ENCODE results near the gene COG3.

GRCh38 chr13:45439008-45439407 is 25.7 kb upstream of the COG3 start:
- TF ChIP-seq CTCF (IDR thresholded peaks at IDR 0.05; ENCODE audit: poor library complexity) (no peak), EZH2 (IDR thresholded peaks at IDR 0.05; ENCODE audit: borderline replicate concordance) (no peak), EZH2phosphoT487 (IDR thresholded peaks at IDR 0.05; ENCODE audit: low read depth, severe bottlenecking, unreplicated experiment) (no peak)

All from hepatocyte (in vitro differentiated cells).